HG02884 (cell line): ENCODE results near the gene CIRBP.

Source experiments
- ATAC-seq: cut with Tn5 transposase; IDR thresholded peaks from one replicate; pipeline ENCODE4 v1.9.1; 2021; ENCODE audit warnings: mild to moderate bottlenecking, moderate library complexity; ENCODE audit not compliant: unreplicated experiment

CIRBP gene

DNA sequence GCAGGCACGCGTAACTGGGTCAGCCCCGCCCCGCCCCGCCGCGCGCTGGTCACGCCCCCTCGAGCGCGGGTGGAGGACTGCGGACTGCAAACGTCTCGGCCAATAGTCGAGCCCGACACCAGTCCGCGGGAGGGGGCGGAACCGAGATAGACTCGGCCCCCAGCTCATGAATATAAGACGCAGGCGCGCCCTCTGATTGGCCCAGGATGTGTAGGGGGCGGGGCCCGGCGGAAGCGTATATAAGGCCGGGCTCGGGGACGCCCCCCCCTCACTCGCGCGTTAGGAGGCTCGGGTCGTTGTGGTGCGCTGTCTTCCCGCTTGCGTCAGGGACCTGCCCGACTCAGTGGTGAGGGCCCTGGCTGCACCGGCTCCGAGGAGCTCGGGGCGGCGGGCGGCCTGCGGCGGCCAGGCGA is at the start of gene CIRBP:
Gene CIRBP (plus strand): TSS at position 268 of the 413 bp plus-strand sequence. CDS start 1,602 bp downstream, outside the sequence.
- peak; percentile 51 for ATAC-seq

DNA sequence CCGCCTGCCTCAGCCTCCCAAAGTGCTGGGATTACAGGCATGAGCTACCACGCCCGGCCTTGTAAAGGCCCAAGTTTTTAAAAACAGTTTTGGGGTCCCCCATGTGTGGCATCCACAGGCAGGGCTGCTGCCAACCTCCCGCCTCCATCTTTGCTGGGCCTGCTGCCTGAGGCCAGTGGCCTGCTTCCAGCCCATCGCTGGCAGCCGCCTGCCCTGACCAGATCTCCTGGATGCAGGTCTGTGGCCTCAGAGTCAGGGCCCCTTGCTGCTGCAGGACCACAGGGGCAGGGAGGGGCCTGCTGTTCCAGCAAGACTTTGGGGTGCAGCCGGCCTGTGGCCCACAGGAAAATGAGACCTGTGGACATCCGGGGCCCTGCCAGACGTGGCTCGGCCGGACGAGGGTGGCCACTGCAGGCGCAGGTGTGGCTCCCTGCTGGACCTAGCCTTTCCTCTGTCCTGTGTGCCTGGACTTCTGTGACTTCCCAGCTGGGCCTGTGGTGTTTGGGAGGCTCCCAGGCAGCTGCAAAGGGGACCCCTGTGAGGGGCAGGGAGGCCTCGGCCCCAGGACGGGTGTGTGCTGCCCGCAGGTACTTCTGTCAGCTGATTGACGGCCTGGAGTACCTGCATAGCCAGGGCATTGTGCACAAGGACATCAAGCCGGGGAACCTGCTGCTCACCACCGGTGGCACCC is 49.2 kb upstream of the CIRBP start:
- no peak for ATAC-seq

DNA sequence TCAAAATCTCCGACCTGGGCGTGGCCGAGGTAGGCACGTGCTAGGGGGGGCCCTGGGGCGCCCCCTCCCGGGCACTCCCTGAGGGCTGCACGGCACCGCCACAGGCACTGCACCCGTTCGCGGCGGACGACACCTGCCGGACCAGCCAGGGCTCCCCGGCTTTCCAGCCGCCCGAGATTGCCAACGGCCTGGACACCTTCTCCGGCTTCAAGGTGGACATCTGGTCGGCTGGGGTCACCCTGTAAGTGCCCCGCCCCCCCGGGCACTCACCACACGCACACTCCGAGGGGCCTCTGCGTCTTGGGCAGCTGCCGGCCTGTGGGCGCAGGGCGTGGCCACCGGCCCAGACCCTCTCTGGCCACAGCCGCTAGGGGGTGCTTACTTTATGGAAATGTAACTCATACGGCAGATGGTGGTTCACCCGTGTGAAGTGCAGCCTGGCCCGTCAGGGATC is 48.6 kb upstream of the CIRBP start:
- ATAC-seq, result no peak

DNA sequence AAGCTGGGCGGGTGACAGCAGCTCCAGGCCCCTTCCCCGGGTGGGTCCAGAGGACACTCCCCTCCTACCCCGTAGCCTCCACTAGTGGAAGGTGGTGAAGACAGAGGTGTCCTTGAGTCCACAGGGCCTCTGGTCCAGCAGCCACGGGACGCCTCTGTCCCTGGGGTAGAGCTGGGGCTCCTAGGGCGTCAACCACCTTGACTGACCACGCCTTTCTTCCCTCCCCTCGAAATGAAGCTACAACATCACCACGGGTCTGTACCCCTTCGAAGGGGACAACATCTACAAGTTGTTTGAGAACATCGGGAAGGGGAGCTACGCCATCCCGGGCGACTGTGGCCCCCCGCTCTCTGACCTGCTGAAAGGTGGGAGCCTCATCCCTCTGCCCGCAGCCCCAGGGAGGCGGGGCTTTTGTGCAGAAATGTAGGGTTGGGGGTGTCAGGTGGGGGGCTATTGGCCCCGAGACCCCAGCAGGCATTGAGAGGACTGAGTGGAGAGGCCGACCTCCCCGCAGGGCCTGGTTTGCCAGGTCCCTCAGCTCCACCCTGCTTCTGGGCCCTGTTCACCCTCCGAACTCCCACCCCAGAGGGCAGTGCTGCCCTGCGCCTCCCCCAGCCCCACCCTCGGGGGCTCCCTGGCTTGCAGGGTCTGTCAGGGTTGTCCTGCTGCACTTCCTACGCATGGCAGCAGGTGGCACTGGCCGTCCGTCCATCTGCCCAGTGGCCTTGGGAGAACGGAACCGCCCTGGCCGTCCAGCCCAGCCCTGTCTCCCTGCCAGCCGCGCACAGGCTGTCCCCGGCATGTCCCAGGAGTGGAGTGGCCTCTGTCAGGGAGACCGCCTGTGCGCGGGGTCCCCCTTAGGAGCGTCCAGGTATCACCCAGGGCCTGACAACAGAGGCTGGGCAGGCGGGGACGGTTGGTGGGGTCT is 47.9 kb upstream of the CIRBP start:
- ATAC-seq, result no peak

DNA sequence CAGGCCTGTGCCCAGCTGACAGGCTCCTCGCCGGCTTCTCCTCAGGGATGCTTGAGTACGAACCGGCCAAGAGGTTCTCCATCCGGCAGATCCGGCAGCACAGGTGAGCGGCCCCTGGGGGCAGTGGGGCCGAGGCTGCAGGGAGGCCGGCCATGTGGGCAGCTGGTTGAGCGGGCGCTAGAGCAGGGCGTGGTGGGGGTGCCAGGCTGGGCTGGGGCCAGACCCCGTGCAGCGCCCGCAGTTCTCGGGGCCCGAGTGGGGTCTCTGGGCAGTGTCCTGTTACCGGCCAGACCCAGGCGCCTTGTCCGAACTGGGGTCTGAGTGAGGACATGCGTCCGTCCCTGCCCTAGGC is 47.3 kb upstream of the CIRBP start:
- no peak for ATAC-seq

DNA sequence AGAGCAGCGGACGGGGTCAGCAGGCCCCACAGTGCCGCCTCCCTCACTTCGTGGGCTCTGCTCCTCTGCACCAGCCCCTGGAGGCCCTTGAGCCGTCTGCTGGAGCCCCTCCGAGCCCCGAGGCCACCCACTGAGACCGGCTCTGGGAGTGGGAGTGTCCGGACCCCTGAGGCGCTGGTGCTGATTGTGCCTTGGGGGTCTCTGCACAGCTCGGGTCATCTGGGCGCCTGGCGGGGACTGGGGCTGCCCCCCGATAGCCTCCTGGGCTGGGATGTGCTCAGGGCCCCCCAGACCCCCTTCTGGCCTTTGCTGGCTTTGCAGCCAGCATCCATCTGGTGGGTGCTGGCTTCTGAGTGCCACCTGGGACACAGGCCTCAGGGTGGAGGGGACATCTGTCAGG is 46.7 kb upstream of the CIRBP start:
- ATAC-seq, result no peak

DNA sequence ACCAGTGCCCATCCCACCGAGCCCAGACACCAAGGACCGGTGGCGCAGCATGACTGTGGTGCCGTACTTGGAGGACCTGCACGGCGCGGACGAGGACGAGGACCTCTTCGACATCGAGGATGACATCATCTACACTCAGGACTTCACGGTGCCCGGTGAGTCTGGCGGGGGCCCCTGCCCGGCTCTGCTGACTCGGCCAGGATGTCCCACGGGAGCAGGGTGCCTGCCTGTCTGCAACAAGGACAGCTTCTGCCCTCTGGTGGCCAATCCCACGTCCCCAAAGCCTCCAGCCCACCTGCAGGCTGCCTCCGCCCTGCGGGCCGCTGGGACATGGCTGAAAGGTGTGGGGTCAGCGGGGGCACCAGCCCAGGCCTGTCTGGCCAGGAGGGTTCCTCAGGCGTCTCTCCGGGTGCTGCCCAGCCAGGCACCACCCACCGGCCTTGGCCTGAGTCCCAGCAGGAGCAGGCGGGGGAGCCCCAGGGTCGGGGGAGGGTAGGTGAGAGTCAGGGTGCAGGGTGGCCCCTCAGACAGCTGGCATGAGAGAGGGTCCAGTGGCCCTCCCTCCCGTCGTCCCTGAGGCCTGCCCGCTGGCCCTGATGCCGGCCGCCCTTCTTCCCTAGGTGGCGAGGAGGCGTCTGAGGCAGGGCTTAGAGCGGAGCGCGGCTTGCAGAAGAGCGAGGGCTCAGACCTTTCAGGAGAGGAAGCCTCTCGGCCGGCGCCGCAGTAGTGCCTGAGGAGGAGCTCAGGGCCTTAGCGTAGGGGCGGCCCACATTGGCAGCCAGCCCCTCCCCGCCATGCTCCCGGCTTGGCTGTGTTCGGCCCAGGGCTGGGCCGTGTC is 45.9 kb upstream of the CIRBP start:
- ATAC-seq, result no peak

DNA sequence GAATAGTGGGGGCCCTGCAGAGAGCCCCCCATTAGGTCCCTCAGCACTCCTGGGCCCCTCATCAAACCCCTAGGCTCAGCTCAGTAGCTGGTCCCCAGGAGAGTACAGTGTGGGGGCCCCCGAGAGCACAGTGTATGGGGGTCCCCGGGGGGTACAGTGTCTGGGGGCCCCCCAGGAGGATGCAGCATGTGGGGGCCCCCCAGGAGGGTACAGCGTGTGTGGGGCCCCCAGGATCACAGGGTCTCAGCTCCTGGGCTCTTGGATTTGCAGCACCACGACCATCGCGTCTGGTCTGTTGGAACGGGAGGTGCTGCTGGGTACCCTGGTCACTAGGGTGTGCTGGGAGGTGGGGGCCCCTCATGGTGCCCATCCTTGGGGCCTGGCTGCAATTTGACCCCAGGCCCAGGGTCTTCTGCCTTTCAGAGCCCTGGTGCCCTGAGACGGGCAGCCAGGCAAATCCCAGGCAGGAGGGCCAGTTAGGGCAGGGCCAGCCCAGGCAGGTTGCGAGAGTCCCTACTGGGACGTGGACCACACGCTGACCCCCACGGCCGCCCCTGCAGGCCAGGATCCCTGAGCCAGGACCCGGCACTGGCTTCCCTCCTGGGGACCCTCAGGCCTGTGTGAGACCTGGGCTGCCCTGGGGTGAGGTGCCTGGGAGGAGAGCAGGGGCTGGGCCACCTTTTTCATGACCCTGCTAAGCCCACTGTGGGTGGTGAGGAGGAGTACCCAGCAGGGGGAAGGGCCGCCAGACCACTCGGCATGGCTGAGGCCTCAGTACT is 44.9 kb upstream of the CIRBP start:
- ATAC-seq, result no peak

DNA sequence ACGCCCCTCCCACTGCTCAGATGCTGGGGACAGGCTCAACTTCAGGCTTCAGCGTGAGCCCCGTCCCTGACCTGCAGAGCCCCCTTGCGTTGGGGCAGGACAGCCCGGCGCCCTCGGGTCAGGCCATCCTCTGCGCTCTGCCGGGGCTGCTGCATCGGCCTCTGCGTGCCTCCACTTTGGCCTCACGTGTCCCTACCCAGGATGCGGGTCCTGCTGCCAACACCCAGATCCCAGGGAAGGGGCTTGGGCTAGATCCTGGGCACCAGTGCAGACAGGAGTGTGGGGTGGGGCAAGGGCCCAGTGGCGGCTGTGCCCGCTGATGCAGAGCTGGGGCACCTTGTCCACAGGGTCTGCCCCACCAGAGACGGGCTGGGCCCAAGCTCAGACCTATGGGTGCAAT is 44.3 kb upstream of the CIRBP start:
- no peak for ATAC-seq

DNA sequence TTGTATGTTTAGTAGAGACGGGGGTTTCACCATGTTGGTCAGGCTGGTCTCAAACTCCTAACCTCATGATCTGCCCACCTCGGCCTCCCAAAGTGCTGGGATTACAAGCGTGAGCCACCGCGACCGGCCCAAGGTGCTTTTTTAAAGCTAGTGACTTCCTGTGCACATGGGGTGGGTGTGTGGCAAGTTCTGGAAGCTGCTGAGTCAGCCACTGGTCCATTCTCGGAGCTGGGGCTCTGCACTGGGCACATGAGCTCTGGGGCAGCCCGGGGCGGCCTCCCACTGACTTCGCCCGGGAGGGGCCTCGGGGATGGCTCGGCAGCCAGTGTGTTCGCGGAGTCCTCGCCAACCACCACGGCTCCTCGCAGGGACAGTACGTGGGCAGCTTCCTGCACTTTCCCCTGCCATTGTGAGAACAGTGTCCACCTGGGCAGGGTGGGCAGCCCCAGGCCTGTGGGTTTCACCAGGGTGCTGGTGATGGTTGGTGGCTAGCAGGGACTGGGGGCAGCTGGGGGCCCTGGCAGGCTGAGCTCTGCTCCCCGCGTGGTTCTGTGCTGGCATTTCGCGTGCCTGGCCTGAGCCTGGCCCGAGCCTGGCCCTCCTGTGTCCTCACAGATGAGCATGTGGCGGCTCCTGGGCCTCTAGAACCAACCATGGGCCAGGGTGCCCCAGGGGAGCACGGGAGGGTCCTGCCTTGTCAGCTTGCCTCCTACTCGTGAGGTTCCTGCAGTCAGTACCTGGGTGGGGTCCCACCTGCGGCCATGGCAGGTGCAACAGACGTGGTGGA is 43.5 kb upstream of the CIRBP start:
- ATAC-seq, result no peak

DNA sequence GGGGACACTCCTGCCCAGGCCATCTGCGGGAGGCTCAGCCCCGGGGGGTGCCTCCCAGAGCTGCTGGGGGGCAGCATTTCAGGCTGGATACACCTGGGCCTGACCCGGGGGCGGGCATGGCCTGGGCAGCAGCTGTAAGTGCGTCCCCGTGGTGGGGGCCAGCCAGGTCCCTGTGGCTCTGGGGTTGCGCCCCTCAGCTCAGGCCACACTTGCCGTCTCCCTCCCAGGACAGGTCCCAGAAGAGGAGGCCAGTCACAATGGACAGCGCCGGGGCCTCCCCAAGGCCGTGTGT is 43.0 kb upstream of the CIRBP start:
- no peak for ATAC-seq

DNA sequence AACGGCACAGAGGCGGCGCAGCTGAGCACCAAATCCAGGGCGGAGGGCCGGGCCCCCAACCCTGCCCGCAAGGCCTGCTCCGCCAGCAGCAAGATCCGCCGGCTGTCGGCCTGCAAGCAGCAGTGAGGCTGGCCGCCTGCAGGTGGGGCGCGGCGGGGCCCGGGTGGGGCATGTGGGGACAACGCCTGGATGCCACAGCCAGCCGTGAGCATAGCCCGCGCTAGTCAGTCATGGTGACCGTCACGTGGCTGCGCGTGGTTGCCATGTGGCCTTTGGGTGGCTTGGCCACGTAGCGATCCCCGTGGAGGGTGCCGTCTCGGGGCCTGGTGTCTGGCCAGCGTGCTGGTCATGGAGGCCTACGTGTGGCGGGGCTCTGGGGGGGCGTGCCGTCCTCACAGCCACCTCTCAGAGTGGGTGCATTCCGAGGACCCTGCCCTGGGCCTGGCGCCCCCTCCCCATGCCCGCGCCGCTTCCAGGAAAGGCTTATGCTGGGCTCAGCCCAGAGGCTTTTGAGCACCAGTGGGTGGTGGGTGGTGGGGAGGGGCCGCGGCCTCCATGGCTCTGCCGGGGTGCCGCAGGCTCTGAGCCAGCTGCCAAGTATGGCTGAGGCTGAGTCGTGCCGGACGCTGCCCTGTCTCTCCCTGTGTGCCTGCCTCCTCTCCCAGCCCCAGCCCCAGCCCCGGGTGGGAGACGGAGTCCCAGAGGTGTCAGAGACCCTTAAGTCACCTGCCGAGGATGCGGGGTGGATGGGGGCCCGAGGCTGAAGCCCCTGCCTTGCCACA is 42.4 kb upstream of the CIRBP start:
- ATAC-seq, result no peak

DNA sequence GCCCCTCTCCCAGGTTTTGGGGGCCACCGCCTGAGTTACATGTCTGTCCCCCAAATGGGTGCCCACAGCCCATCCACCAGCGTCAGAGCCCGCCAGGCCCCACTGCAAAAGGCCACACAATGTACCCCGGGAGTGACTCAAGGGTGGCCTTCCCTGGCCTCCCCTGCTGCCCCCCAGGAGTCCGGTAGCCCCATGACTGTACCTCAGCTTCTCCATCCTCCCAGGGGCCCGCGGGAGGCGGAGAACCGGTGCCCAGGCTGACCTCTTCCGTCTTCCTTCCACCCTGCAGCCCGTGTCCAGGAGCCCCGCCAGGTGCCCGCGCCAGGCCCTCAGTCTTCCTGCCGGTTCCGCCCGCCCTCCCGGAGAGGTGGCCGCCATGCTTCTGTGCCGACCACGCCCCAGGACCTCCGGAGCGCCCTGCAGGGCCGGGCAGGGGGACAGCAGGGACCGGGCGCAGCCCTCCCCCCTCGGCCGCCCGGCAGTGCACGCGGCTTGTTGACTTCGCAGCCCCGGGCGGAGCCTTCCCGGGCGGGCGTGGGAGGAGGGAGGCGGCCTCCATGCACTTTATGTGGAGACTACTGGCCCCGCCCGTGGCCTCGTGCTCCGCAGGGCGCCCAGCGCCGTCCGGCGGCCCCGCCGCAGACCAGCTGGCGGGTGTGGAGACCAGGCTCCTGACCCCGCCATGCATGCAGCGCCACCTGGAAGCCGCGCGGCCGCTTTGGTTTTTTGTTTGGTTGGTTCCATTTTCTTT is 41.7 kb upstream of the CIRBP start:
- no peak for ATAC-seq

DNA sequence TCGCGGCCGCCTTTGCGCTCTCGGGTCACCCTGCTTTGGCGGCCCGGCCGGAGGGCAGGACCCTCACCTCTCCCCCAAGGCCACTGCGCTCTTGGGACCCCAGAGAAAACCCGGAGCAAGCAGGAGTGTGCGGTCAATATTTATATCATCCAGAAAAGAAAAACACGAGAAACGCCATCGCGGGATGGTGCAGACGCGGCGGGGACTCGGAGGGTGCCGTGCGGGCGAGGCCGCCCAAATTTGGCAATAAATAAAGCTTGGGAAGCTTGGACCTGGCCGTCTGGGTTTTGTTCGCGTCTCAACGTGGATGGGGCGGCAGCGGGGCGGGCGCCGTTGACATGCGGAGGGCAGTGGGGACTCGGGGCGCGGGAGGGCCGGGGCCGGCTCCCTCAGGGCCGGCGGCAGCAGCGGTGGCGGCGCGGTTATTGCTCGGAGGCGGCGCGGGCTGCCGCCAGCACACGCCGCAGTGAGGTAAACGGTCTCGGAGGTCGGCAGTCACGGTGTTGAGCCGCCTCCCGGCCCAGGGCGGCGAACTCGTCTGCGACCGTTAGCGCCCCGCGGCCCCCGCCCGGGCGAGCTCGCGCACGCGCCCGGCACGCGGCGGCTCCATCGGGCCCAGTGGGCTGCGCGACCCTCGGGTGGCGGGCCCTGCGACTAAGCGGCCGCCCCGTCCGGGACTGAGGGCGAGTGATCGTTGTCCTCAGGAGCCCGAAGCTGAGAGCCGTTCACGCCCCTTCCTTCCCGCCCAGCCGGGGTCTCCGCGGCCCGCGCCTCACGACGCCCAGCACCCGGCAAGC is 40.8 kb upstream of the CIRBP start:
- no peak for ATAC-seq

DNA sequence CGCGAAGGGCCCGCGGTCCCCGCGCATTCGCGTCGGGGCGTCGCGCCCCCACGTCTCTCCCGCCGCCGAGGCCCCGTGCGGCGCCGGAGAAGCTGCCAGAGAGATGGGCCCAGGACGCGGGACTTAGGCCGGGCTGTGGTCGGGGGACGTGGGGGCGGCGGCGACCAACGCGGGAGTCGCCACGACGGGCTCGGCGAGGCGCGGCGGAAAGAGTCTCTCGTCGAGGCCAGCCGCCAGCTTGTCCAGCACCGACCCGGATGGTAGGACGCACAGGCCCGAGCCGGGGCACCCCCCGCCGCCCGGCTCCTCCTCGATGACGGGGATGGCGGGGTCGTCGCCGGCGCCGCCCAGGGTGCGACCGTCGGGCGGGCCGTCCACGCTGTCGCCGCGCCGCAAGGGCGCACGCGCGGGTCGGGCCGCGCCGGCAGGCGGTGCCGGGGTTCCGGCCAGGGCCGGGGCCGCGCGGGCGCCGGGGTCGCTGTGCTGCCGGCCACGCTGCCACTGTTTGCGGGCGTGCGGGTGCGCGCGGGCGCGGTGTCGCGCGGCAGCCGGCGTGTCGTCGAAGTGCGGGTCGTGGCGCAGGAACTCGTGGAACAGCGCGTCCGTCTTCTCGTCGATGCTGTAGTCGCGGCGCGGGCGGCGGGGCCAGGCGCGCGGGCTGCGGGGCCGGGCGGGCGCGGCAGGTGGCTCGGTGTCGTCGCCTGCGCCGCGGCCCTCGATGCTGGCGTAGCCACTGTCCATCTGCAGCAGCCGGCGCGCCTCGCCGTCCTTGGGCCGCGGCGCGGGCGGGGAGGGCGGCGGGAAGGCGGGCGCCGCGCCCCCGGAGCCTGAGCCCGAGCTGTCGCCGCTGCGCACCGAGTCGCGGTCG is 39.8 kb upstream of the CIRBP start:
- no peak for ATAC-seq

DNA sequence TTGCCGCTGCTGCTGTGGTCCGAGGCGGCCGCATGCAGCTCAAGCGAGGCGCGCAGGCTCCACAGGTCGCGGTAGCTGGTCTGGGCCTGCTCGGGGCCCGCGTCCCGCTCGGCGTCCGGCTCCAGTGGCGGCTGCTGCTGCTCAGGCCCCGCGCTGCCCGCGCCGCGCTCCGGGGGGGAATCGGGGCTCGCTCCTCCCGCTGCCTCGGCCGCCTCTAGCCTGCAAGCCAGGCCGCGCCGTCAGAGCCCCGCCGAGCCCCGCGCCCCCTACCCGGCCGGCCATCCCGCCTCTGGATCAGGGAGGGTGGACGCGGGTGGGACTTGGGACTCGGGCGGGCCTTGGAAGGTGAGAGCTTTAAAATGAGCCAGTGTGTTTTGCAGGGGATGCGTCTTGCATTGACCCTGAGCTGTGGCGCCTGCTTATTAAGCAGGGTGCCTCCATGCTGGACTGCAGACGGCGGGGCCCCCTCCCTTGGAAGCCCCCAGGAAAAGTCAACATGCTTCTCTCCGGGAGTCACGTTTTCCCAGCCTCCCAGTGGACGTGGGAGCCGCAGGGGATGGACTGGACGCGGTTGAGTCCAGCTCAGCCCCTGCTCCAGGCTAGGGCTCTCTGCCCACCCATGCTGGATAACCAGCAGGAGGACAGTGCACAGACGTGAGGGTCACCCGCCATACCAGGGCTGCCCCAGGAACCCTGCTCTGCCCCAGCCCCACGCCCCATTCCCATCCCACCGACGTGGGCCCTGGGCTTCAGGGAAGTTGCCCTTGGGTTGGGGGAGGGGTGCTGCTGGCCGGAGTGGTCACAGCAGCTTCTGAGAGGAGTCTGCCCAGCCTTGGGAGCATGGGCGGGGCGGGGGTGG is 39.0 kb upstream of the CIRBP start:
- no peak for ATAC-seq
